K562 (cell line): Measurements from ENCODE around the gene U2SURP.

Experiments
- BACH1 ChIP-seq: fragments of 200-800 bp; sonication (Bioruptor generic); IDR thresholded peaks from 2 replicates; pipeline ENCODE4 v1.6.1; 2016; ENCODE audit warnings: missing genetic modification characterization, missing compliant biosample characterization
- CBX5 ChIP-seq: IDR thresholded peaks from 2 replicates; pipeline ENCODE4 v1.6.1; 2014; ENCODE audit warnings: low read depth, borderline replicate concordance
- HCFC1 ChIP-seq: IDR thresholded peaks from 2 replicates; pipeline ENCODE4 v1.6.1; 2012; ENCODE audit warnings: low read depth, low read length, improper control_type of control experiment
- JUN ChIP-seq, 2 experiments: sonication (generic) in 1 of 2; formaldehyde crosslinking in 1 of 2; IDR thresholded peaks; 2 replicates each; pipeline versions ENCODE4 v1.6.1 to v1.8.0; 2012 to 2022; ENCODE audit warnings: borderline replicate concordance in 2 of 2, mild to moderate bottlenecking in 2 of 2, improper control_type of control experiment in 1 of 2, low read depth in 1 of 2, low read length in 1 of 2, missing genetic modification reagents in 1 of 2
- KDM1A ChIP-seq, 2 experiments: fragments of 450-650 bp; IDR thresholded peaks; 2 replicates each; pipeline ENCODE4 v1.6.1; 2016; ENCODE audit warnings: mild to moderate bottlenecking in 2 of 2
- MYBL2 ChIP-seq, 2 experiments: fragments of 450-650 bp in 1 of 2; sonication (generic) in 1 of 2; formaldehyde crosslinking in 1 of 2; IDR thresholded peaks; 2 replicates each; pipeline versions ENCODE4 v1.6.1 to v1.8.1; 2017 to 2022; ENCODE audit warnings: borderline replicate concordance in 1 of 2, inconsistent platforms in 1 of 2, low read depth in 1 of 2, mild to moderate bottlenecking in 1 of 2, missing genetic modification reagents in 1 of 2, moderate library complexity in 1 of 2
- SMARCA5 ChIP-seq: fragments of 450-650 bp; IDR thresholded peaks from 2 replicates; pipeline ENCODE4 v1.6.1; 2016
- SMARCB1 ChIP-seq: IDR thresholded peaks from 2 replicates; pipeline ENCODE4 v1.6.1; 2011; ENCODE audit warnings: improper control_type of control experiment, low read depth; ENCODE audit not compliant: insufficient read length
- SP1 ChIP-seq: sonication (generic); formaldehyde crosslinking; IDR thresholded peaks from 2 replicates; pipeline ENCODE4 v1.8.1; 2022; ENCODE audit warnings: mild to moderate bottlenecking, missing genetic modification reagents
- TF ChIP-seq, protein P1 (sequence below), 2 experiments: fragments of 450-650 bp; formaldehyde crosslinking in 1 of 2; IDR thresholded peaks; 2 replicates each; pipeline versions ENCODE4 v1.4.0 to v1.6.1; 2014 to 2020; ENCODE audit warnings: mild to moderate bottlenecking in 2 of 2, borderline replicate concordance in 1 of 2, low read depth in 1 of 2
- TF ChIP-seq, protein P2 (sequence below), 3 experiments: IDR thresholded peaks in 2 of 3; conservative IDR thresholded peaks in 1 of 3; 2 replicates each; pipeline ENCODE4 v1.5.1; 2011 to 2012; ENCODE audit warnings: low read length in 3 of 3, mild to moderate bottlenecking in 3 of 3, control low read depth in 2 of 3, improper control_type of control experiment in 1 of 3, inconsistent platforms in 1 of 3, low read depth in 1 of 3, mixed read lengths in 1 of 3, moderate library complexity in 1 of 3; ENCODE audit not compliant: insufficient read depth in 2 of 3
- TF ChIP-seq, protein P3 (sequence below): sonication (generic); formaldehyde crosslinking; IDR thresholded peaks from 2 replicates; pipeline ENCODE4 v1.8.0; 2022; ENCODE audit warnings: mild to moderate bottlenecking, low read depth, missing genetic modification reagents

DNA sequence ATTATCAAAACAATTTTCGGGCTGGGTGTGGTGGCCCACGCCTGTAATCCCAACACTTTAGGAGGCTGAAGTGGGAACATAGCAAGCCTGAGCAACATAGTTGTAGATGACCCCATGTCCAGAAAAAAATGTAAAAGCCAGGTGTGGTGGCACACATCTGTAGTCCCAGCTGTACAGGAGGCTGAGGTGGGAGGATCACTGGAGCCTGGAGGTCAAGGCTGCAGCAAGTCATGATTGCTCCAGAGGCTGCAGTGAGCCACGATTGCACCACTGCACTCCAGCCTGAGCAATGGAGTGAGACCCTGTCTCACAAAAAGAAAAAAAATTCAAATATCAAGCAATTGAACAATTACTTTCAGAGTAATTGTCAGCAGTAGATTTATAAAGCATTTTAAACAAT is 29.9 kb upstream of the U2SURP start:
- TF ChIP-seq, protein P1, sequence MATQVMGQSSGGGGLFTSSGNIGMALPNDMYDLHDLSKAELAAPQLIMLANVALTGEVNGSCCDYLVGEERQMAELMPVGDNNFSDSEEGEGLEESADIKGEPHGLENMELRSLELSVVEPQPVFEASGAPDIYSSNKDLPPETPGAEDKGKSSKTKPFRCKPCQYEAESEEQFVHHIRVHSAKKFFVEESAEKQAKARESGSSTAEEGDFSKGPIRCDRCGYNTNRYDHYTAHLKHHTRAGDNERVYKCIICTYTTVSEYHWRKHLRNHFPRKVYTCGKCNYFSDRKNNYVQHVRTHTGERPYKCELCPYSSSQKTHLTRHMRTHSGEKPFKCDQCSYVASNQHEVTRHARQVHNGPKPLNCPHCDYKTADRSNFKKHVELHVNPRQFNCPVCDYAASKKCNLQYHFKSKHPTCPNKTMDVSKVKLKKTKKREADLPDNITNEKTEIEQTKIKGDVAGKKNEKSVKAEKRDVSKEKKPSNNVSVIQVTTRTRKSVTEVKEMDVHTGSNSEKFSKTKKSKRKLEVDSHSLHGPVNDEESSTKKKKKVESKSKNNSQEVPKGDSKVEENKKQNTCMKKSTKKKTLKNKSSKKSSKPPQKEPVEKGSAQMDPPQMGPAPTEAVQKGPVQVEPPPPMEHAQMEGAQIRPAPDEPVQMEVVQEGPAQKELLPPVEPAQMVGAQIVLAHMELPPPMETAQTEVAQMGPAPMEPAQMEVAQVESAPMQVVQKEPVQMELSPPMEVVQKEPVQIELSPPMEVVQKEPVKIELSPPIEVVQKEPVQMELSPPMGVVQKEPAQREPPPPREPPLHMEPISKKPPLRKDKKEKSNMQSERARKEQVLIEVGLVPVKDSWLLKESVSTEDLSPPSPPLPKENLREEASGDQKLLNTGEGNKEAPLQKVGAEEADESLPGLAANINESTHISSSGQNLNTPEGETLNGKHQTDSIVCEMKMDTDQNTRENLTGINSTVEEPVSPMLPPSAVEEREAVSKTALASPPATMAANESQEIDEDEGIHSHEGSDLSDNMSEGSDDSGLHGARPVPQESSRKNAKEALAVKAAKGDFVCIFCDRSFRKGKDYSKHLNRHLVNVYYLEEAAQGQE (IDR thresholded peaks at IDR 0.05; ENCODE audit: borderline replicate concordance): no peak
- TF ChIP-seq, protein P1 (CRISPR knock-in tag; IDR thresholded peaks at IDR 0.05; ENCODE audit: low read depth): no peak
- no peak for TF ChIP-seq CBX5
- TF ChIP-seq, protein P2, sequence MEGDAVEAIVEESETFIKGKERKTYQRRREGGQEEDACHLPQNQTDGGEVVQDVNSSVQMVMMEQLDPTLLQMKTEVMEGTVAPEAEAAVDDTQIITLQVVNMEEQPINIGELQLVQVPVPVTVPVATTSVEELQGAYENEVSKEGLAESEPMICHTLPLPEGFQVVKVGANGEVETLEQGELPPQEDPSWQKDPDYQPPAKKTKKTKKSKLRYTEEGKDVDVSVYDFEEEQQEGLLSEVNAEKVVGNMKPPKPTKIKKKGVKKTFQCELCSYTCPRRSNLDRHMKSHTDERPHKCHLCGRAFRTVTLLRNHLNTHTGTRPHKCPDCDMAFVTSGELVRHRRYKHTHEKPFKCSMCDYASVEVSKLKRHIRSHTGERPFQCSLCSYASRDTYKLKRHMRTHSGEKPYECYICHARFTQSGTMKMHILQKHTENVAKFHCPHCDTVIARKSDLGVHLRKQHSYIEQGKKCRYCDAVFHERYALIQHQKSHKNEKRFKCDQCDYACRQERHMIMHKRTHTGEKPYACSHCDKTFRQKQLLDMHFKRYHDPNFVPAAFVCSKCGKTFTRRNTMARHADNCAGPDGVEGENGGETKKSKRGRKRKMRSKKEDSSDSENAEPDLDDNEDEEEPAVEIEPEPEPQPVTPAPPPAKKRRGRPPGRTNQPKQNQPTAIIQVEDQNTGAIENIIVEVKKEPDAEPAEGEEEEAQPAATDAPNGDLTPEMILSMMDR (IDR thresholded peaks at IDR 0.05 in 2 of 3, conservative IDR thresholded peaks at IDR 0.05 in 1 of 3; ENCODE audit: insufficient read depth in 2 of 3, low read depth in 1 of 3, low read length in 3 of 3): no peak
- TF ChIP-seq SP1 (CRISPR knock-in tag): no peak
- TF ChIP-seq JUN (IDR thresholded peaks at IDR 0.05; ENCODE audit: borderline replicate concordance, low read depth, low read length): no peak
- TF ChIP-seq JUN (CRISPR knock-in tag; IDR thresholded peaks at IDR 0.05; ENCODE audit: borderline replicate concordance): no peak
- no peak for TF ChIP-seq MYBL2 (IDR thresholded peaks at IDR 0.05; ENCODE audit: low read depth)
- no peak for TF ChIP-seq MYBL2 (CRISPR knock-in tag; IDR thresholded peaks at IDR 0.05; ENCODE audit: borderline replicate concordance)
- TF ChIP-seq BACH1: no peak
- no peak for TF ChIP-seq SMARCA5
- no peak for TF ChIP-seq SMARCB1
- TF ChIP-seq HCFC1: no peak
- TF ChIP-seq, protein P3, sequence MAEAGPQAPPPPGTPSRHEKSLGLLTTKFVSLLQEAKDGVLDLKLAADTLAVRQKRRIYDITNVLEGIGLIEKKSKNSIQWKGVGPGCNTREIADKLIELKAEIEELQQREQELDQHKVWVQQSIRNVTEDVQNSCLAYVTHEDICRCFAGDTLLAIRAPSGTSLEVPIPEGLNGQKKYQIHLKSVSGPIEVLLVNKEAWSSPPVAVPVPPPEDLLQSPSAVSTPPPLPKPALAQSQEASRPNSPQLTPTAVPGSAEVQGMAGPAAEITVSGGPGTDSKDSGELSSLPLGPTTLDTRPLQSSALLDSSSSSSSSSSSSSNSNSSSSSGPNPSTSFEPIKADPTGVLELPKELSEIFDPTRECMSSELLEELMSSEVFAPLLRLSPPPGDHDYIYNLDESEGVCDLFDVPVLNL: no peak
- TF ChIP-seq KDM1A (IDR thresholded peaks at IDR 0.05): no peak
